Pulmonary artery endothelial cell (primary cell): Measurements from ENCODE around the gene YARS1. TPM values are rescaled to one million over a fixed set of nuclear protein-coding genes. Genes with fewer than 3 reads are reported as not detected.

Source experiments
- DNase-seq: peaks from one replicate; pipeline ENCODE4 v3.0.0-alpha.2; 2011; ENCODE audit warnings: low read depth, low spot score
- total RNA-seq: library from RNA; depleted of rRNA; stranded (reverse); fragments of >200 nt; gene quantifications from 2 replicates; pipeline ENCODE4 v1.2.3, GENCODE V29; 2014

YARS1 gene
- total RNA-seq, 1 donor from 2014 or later: 144 TPM

GRCh38 chr1:32780628-32781234 lies 36.4 kb downstream of the YARS1 start:
- no peak for DNase-seq

GRCh38 chr1:32780005-32780404 lies 37.2 kb downstream of the YARS1 start:
- DNase-seq: no peak

- no peak for DNase-seq
These were observed 37.9 kb downstream of the YARS1 start for GRCh38 chr1:32779242-32779641.

GRCh38 chr1:32775640-32776337 lies 41.4 kb downstream of the YARS1 start:
- no peak for DNase-seq

GRCh38 chr1:32774950-32775634 lies 42.1 kb downstream of the YARS1 start:
- peak; percentile 57 for DNase-seq

- no peak for DNase-seq
These were observed 42.7 kb downstream of the YARS1 start for GRCh38 chr1:32774464-32774808.

- no peak for DNase-seq
These were observed 43.2 kb downstream of the YARS1 start for GRCh38 chr1:32773764-32774463.

- no peak for DNase-seq
These were observed 44.0 kb downstream of the YARS1 start for GRCh38 chr1:32773018-32773763.

- no peak for DNase-seq
These were observed 44.7 kb downstream of the YARS1 start for GRCh38 chr1:32772281-32773017.

GRCh38 chr1:32771561-32772280 lies 45.4 kb downstream of the YARS1 start:
- DNase-seq: no peak

GRCh38 chr1:32770741-32771548 lies 46.2 kb downstream of the YARS1 start:
- DNase-seq: no peak

GRCh38 chr1:32770221-32770731 lies 46.9 kb downstream of the YARS1 start:
- DNase-seq: no peak

- DNase-seq: no peak
These were observed 47.5 kb downstream of the YARS1 start for GRCh38 chr1:32769524-32770220.

- DNase-seq: no peak
These were observed 48.9 kb downstream of the YARS1 start for GRCh38 chr1:32768110-32768850.

- DNase-seq: no peak
These were observed 49.5 kb downstream of the YARS1 start for GRCh38 chr1:32767641-32768040.

GRCh38 chr1:32767156-32767555 lies 50.0 kb downstream of the YARS1 start:
- DNase-seq: no peak

- no peak for DNase-seq
These were observed 50.7 kb downstream of the YARS1 start for GRCh38 chr1:32766328-32766972.
